Measurements from ENCODE around the gene DDX18. TPM values are rescaled to one million over a fixed set of nuclear protein-coding genes. Genes with fewer than 3 reads are reported as not detected.

Gene DDX18
- total RNA-seq, 1 experiment from 2014 or later: 42.8 TPM

DNA sequence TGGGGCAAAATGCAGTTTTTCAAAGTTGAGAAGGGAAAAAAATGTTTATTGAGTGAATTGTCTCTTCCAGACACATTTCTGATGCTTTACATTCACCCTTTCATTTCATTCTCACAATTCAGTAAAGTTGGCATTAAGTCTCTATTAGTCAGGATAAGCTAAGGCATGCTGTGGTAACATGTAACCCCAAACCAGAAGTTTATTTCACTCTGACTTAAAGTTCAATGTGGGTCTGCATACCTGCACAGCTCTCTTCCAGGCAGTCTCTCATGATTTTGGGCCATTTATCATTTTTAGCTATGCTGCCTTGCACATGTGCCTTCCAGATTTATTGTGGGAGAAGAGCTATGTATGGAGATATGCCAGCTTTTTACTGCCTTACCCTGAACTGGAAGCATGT, 48.0 kb downstream of the DDX18 start:
- ChIA-PET POLR2A (ENCODE audit: unreplicated experiment) (no interaction called here), CTCF (no interaction called here)
- H3K36me3 ChIP-seq (ENCODE audit: low read depth, low read length): no peaks in the 10 kb centered on the region
- no peaks in the 10 kb centered on the region for H3K79me2 ChIP-seq (ENCODE audit: low read length)
- H3F3A ChIP-seq (ENCODE audit: low read length, unreplicated experiment): no peaks in the 10 kb centered on the region
- H3K4me2 ChIP-seq (ENCODE audit: low read length): no peak overlapping the region
- no peak overlapping the region for H2AFZ ChIP-seq (ENCODE audit: low read length)
- no peak overlapping the region for H3K9ac ChIP-seq (ENCODE audit: low read length)
- intact Hi-C loops (cut with micrococcal nuclease): no loop called here
- no peaks in the 10 kb centered on the region for H3K4me1 ChIP-seq (ENCODE audit: insufficient read depth, low read length)
- BruUV-seq (replicated peaks): no TSS peak
- TF ChIP-seq EZH2 (IDR thresholded peaks at IDR 0.05; ENCODE audit: low read length, unreplicated experiment) (no peak), CTCF (conservative IDR thresholded peaks at IDR 0.05; ENCODE audit: low read depth, low read length) (no peak), EZH2phosphoT487 (IDR thresholded peaks at IDR 0.05; ENCODE audit: borderline replicate concordance, low read length) (no peak)
- ATAC-seq (no peak), DNase-seq (no peak)
- no peaks in the 10 kb centered on the region for H4K20me1 ChIP-seq (ENCODE audit: low read length)
- no peak overlapping the region for H3K4me3 ChIP-seq (ENCODE audit: low read length)
- no peaks in the 10 kb centered on the region for H3K9me2 ChIP-seq (replicated peaks; ENCODE audit: low read length)
- H3K9me3 ChIP-seq (ENCODE audit: low read length): no peaks in the 10 kb centered on the region
- H3K27me3 ChIP-seq (ENCODE audit: low read length): no peaks in the 10 kb centered on the region
- H3K27ac ChIP-seq (ENCODE audit: low read length): no peak overlapping the region

- Histone ChIP-seq H3K9ac (ENCODE audit: low read length) (no peak overlapping the region), H3F3A (ENCODE audit: low read length, unreplicated experiment) (no peaks in the 10 kb centered on the region), H3K4me2 (ENCODE audit: low read length) (no peak overlapping the region), H3K9me3 (ENCODE audit: low read length) (no peaks in the 10 kb centered on the region), H3K27ac (ENCODE audit: low read length) (no peak overlapping the region), H3K9me2 (replicated peaks; ENCODE audit: low read length) (no peaks in the 10 kb centered on the region), H3K27me3 (ENCODE audit: low read length) (peaks cover 13% of the 10 kb centered on the region; the same call in 1 of the 2 replicates), H3K36me3 (ENCODE audit: low read depth, low read length) (no peaks in the 10 kb centered on the region), H3K4me1 (ENCODE audit: insufficient read depth, low read length) (no peaks in the 10 kb centered on the region), H4K20me1 (ENCODE audit: low read length) (no peaks in the 10 kb centered on the region), H3K79me2 (ENCODE audit: low read length) (no peaks in the 10 kb centered on the region), H2AFZ (ENCODE audit: low read length) (no peak overlapping the region), H3K4me3 (ENCODE audit: low read length) (no peak overlapping the region)
- ChIA-PET POLR2A (ENCODE audit: unreplicated experiment) (no interaction called here), CTCF (no interaction called here)
- intact Hi-C loops (cut with micrococcal nuclease): no loop called here
- TF ChIP-seq CTCF (conservative IDR thresholded peaks at IDR 0.05; ENCODE audit: low read depth, low read length): no peak
- TF ChIP-seq EZH2 (IDR thresholded peaks at IDR 0.05; ENCODE audit: low read length, unreplicated experiment): no peak
- TF ChIP-seq EZH2phosphoT487 (IDR thresholded peaks at IDR 0.05; ENCODE audit: borderline replicate concordance, low read length): no peak
- no TSS peak for BruUV-seq (replicated peaks)
- ATAC-seq (no peak), DNase-seq (no peak)
Measured at GRCh38 chr2:117875786-117876185, 61.3 kb downstream of the DDX18 start.

GRCh38 chr2:117879003-117879402, 64.5 kb downstream of the DDX18 start:
- Histone ChIP-seq H3K27ac (ENCODE audit: low read length) (no peak overlapping the region), H3K36me3 (ENCODE audit: low read depth, low read length) (no peaks in the 10 kb centered on the region), H3K27me3 (ENCODE audit: low read length) (peaks cover 13% of the 10 kb centered on the region; the same call in 1 of the 2 replicates), H3K9me2 (replicated peaks; ENCODE audit: low read length) (no peaks in the 10 kb centered on the region), H4K20me1 (ENCODE audit: low read length) (no peaks in the 10 kb centered on the region), H3K9ac (ENCODE audit: low read length) (no peak overlapping the region), H3K4me3 (ENCODE audit: low read length) (no peak overlapping the region), H3K9me3 (ENCODE audit: low read length) (no peaks in the 10 kb centered on the region), H3K4me1 (ENCODE audit: insufficient read depth, low read length) (no peaks in the 10 kb centered on the region), H3K79me2 (ENCODE audit: low read length) (no peaks in the 10 kb centered on the region), H3K4me2 (ENCODE audit: low read length) (no peak overlapping the region), H3F3A (ENCODE audit: low read length, unreplicated experiment) (no peaks in the 10 kb centered on the region), H2AFZ (ENCODE audit: low read length) (no peak overlapping the region)
- intact Hi-C loops (cut with micrococcal nuclease): no loop called here
- POLR2A ChIA-PET (ENCODE audit: unreplicated experiment): no interaction called here
- BruUV-seq (replicated peaks): no TSS peak
- no peak for ATAC-seq
- CTCF ChIA-PET: no interaction called here
- no peak for DNase-seq
- TF ChIP-seq EZH2phosphoT487 (IDR thresholded peaks at IDR 0.05; ENCODE audit: borderline replicate concordance, low read length) (no peak), EZH2 (IDR thresholded peaks at IDR 0.05; ENCODE audit: low read length, unreplicated experiment) (no peak), CTCF (conservative IDR thresholded peaks at IDR 0.05; ENCODE audit: low read depth, low read length) (no peak)

Other genes with a start within 250 kb of the DDX18 start
- gene CCDC93, start 199.4 kb downstream of the DDX18 start, total RNA-seq (2014; rRNA removed): 14.0 and 21.3 TPM in 2 replicates

Measured in PC-3 (cell line).